Ishikawa (cell line): Measurements from ENCODE around the gene ZCCHC10.

Experiments
- CEBPB ChIP-seq: IDR thresholded peaks from 2 replicates; pipeline ENCODE4 v1.6.1; 2012
- CREB1 ChIP-seq: IDR thresholded peaks from 2 replicates; pipeline ENCODE4 v1.6.1; 2012; ENCODE audit warnings: low read depth
- EGR1 ChIP-seq: IDR thresholded peaks from 2 replicates; pipeline ENCODE4 v1.6.1; 2012
- EP300 ChIP-seq: IDR thresholded peaks from 2 replicates; pipeline ENCODE4 v1.6.1; 2012; ENCODE audit warnings: borderline replicate concordance
- FOXM1 ChIP-seq: IDR thresholded peaks from 2 replicates; pipeline ENCODE4 v1.6.1; 2012; ENCODE audit warnings: low read depth, borderline replicate concordance
- MAX ChIP-seq: IDR thresholded peaks from 2 replicates; pipeline ENCODE4 v1.6.1; 2012
- NFIC ChIP-seq: IDR thresholded peaks from 2 replicates; pipeline ENCODE4 v1.6.1; 2012
- RAD21 ChIP-seq: IDR thresholded peaks from 2 replicates; pipeline ENCODE4 v1.6.1; 2012; ENCODE audit warnings: low read depth
- REST ChIP-seq: IDR thresholded peaks from 2 replicates; pipeline ENCODE4 v1.6.1; 2012; ENCODE audit warnings: low read depth, mild to moderate bottlenecking
- TAF1 ChIP-seq: IDR thresholded peaks from 2 replicates; pipeline ENCODE4 v1.6.1; 2012; ENCODE audit warnings: low read depth, mild to moderate bottlenecking
- TCF12 ChIP-seq: IDR thresholded peaks from 2 replicates; pipeline ENCODE4 v1.6.1; 2012; ENCODE audit warnings: low read depth
- TEAD4 ChIP-seq: IDR thresholded peaks from 2 replicates; pipeline ENCODE4 v1.6.1; 2012
- YY1 ChIP-seq: IDR thresholded peaks from 2 replicates; pipeline ENCODE4 v1.6.1; 2012; ENCODE audit warnings: low read depth
- ZBTB7A ChIP-seq: IDR thresholded peaks from 2 replicates; pipeline ENCODE4 v1.6.1; 2012; ENCODE audit warnings: low read depth
- TF ChIP-seq, protein P1 (sequence below): IDR thresholded peaks from 2 replicates; pipeline ENCODE4 v1.6.1; 2012

Gene ZCCHC10

DNA sequence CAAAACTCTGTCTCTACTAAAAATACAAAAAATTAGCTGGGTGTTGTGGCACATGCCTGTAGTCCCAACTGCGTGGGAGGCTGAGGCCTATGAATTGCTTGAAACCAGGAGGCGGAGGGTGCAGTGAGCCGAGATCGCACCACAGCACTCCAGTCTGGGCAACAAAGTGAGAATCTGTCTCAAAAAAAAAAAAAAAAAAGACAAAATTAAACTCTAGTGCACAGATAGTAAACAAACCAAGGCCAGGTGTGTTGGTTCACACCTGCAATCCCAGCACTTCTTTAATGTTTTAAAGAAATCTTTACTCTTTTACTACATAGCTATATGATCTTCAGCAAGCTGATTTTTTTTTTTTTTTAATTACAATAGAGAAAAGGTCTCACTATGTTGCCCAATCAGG is 8.4 kb downstream of the ZCCHC10 start:
- TF ChIP-seq TEAD4, result no peak
- no peak for TF ChIP-seq NFIC

DNA sequence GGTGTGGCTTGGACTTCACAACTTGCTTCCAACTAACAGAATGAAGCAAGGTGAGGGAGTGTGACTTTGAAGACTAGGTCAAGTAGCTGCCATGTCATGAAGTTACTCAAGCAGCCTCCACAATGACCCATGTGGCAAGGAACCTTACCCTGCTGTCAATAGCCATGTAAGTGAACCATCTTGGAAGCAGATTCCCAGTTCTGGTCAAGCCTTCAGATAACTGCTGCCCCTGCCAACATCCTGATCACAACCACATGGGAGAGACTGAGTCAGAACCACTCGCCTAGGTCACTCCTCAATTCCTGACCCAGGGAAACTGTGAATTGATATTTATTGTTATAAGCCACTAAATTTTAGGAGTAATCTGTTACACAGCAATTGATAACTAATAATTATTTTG is 10.9 kb downstream of the ZCCHC10 start:
- TF ChIP-seq TEAD4 (no peak), CREB1 (no peak), MAX (no peak), FOXM1 (no peak), EGR1 (no peak)

DNA sequence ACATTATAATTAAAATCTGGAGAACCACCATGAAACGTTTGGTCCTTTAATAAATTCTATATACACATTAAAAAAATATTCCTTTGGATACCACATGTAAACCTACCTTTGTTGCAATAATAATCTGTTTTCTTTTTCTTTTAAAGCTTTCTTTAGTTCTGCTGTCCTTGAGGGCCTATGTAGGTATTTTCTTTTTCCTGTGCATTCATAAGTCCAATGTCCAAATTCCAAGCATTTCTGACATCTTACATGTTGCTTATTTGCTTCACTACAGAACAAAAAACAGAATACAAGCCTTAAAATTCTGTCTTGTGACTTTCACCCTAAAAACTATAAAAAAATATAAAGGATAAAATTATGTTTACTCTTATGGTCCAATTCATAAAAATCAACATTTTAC is 19.7 kb downstream of the ZCCHC10 start:
- TF ChIP-seq, protein P1, sequence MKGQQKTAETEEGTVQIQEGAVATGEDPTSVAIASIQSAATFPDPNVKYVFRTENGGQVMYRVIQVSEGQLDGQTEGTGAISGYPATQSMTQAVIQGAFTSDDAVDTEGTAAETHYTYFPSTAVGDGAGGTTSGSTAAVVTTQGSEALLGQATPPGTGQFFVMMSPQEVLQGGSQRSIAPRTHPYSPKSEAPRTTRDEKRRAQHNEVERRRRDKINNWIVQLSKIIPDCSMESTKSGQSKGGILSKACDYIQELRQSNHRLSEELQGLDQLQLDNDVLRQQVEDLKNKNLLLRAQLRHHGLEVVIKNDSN, result no peak
- no peak for TF ChIP-seq ZBTB7A
- no peak for TF ChIP-seq EGR1
- no peak for TF ChIP-seq CREB1
- TF ChIP-seq REST, result no peak
- no peak for TF ChIP-seq NFIC
- no peak for TF ChIP-seq EP300
- TF ChIP-seq TEAD4, result no peak
- no peak for TF ChIP-seq TAF1
- TF ChIP-seq FOXM1, result no peak
- TF ChIP-seq RAD21, result no peak
- TF ChIP-seq CEBPB, result no peak
- no peak for TF ChIP-seq TCF12
- TF ChIP-seq MAX, result no peak
- TF ChIP-seq YY1, result no peak

DNA sequence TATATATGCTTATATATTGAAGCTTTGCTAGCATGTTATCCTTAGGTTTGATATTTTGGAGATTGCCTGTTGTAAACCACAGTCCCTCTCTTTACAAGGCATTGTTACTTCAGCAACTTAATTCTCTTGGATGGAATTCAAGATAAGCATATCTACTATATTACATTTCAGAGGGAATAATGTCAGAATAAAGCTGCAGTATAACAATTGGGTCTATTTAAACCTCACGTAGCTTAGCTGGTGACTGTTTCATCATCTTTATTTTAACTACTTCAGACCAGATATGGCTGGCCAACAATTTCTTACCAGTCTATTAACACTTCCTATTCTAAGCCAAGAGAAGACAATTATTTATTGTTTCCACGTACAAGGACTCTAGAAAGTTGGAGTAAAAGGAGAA is 27.1 kb downstream of the ZCCHC10 start:
- TF ChIP-seq NFIC (no peak), TEAD4 (no peak)

DNA sequence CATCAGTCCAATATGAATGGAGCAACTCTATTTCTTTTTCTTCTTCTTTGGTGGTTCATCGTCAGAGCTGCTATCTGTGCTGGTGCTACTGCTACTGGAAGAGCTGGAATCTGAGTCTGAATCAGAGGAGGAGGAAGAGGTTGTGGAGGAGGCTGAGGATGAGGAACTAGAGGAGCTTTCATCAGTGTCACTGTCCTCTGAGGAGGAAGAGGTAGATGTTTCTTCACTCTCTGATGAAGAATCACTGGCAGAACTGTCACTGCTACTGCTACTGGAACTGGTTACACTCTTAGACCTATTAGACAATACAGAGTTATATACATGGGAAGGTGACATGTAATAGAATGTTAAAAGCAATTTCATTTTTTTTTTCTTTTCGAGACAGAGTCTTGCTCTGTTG is 27.8 kb downstream of the ZCCHC10 start:
- TF ChIP-seq REST (no peak), NFIC (no peak), TEAD4 (no peak), EGR1 (no peak)

DNA sequence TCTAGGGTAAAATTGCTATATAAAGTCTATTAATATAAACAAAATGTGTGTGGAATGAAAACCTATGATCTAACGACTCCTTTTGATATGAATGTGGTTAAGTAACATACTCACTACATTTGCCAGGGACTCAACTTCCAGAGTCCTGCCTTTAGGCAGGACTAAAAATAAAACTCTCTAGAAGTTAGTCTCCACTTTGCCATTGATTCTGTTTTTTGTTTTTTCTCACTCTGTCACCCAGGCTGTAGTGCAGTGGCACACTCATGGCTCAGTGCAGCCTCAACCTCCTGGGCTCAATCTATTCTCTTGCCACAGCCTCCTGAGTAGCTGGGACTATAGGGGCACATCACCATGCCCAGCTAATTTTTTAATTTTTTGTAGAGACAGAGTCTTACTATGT is 30.0 kb downstream of the ZCCHC10 start:
- TF ChIP-seq CREB1, result no peak
- TF ChIP-seq ZBTB7A, result no peak

DNA sequence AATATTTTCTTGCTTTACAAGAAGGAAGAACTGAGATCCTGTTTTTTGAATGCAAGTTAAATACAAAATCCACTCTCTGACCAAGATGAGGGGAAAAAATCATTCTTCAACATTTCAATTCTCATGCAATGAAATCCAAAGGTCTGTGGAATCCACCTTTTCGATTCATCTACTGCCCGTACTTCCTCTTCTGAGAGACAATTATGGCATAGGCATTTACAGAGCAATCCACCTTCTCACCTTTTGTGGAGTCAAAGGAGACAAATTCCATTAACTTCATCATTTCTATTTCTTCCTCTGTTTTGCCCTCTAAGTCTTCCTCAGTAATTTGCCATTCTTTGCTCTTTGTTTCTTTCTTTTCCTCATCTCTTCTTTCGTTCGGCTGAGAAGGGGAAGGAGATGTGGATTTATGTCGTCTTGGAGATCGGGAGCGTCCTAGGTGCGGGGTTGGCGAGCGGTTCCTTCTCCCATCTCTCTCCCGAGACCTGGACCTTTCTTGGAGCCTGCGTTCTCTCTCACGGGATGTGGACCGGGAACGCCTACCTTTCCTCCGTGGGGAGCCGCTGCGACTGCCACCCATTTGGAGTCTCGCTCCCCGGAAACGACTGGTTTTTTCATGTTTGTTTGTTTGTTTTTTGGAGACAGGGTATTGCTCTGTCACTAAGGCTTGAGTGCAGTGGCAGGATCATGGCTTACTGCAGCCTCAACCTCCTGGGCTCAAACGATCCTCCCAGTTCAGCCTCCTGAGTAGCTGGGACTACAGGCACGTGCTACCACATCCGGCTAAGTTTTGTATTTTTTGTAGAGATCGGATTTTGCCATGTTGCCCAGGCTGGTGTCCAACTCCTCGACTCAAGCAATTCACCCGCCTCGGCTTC is 38.6 kb downstream of the ZCCHC10 start:
- TF ChIP-seq ZBTB7A (no peak), CEBPB (no peak), RAD21 (no peak), TEAD4 (no peak), FOXM1 (no peak), NFIC (no peak), YY1 (no peak), EGR1 (no peak), MAX (no peak), EP300 (no peak), CREB1 (no peak), TAF1 (no peak), REST (no peak), TCF12 (no peak)
- TF ChIP-seq, protein P1, result no peak
